OCI-LY3 (cell line): ENCODE data around the gene ZMIZ1.

Experiments used
- CTCF ChIP-seq: fragments of 200-600, 300-600 bp; sonication (generic); IDR thresholded peaks from 2 replicates; pipeline ENCODE4 v1.5.1; 2014; ENCODE audit warnings: antibody characterized with exemption, low read length, low read depth
- EZH2phosphoT487 ChIP-seq: fragments of 200-600 bp; shearing (Covaris generic); IDR thresholded peaks from 2 replicates; pipeline ENCODE4 v1.6.1; 2018; ENCODE audit warnings: antibody characterized with exemption, mixed run types, low read depth

GRCh38 chr10:79038841-79039201 is 29.9 kb upstream of the ZMIZ1 start:
- TF ChIP-seq CTCF (no peak), EZH2phosphoT487 (no peak)
